ENCODE results near the gene COPA. TPM values are rescaled to one million over a fixed set of nuclear protein-coding genes. Genes with fewer than 3 reads are reported as not detected.

The COPA gene
- polyA plus RNA-seq, 3 donors = 76.7 to 199 (median 195) TPM

- no peaks in the 10 kb centered on the region for H3K9me3 ChIP-seq (replicated peaks in 1 of 2; ENCODE audit: control insufficient read depth in 1 of 2, insufficient read depth in 1 of 2, low read length in 2 of 2)
- Mint-ChIP-seq H3K27me3 (ENCODE audit: low read depth in 3 of 3) (peaks cover 6 to 11% (median 7%) of the 10 kb centered on the region in 3 donors), H3K36me3 (no peaks in the 10 kb centered on the region), H3K4me1 (peaks cover 19% of the 10 kb centered on the region), H3K9me3 (peaks cover 0 to 2% (median 0%) of the 10 kb centered on the region in 7 donors), H3K27ac (no peak overlapping the region), H3K4me3 (no peak overlapping the region)
- H4K20me1 ChIP-seq (ENCODE audit: insufficient read depth, low read length) = no peaks in the 10 kb centered on the region
- no peak overlapping the region for H3K27ac ChIP-seq (ENCODE audit: low read depth in 1 of 2, low read length in 2 of 2)
- H2AFZ ChIP-seq (ENCODE audit: insufficient read depth, low read depth, low read length, poor library complexity, severe bottlenecking) = no peak overlapping the region
- no peak overlapping the region for H3K9ac ChIP-seq (ENCODE audit: insufficient read depth, low read length, poor library complexity, severe bottlenecking)
- H3K79me2 ChIP-seq (ENCODE audit: insufficient read depth, low read length) = no peaks in the 10 kb centered on the region
- H3K27me3 ChIP-seq (ENCODE audit: control insufficient read depth in 2 of 2, insufficient read depth in 2 of 2, low read length in 2 of 2) = peaks cover 0 to 3% of the 10 kb centered on the region in 2 donors
- no peak for DNase-seq
- H3K4me2 ChIP-seq (replicated peaks; ENCODE audit: extremely low read depth, low read length, poor library complexity, severe bottlenecking) = no peak overlapping the region
- H3K4me1 ChIP-seq (ENCODE audit: control insufficient read depth in 1 of 2, insufficient read depth in 2 of 2, low read length in 2 of 2) = peaks cover 6 to 11% of the 10 kb centered on the region in 2 donors
- no peak overlapping the region for H3K4me3 ChIP-seq (replicated peaks in 1 of 3; ENCODE audit: low read depth in 2 of 3, low read length in 3 of 3)
- intact Hi-C loops (cut with micrococcal nuclease) = no loop called here
- WGBS (ENCODE audit: insufficient coverage) = no CpG with 5 or more reads among the region's 1 CpG
- TF ChIP-seq CTCF (IDR thresholded peaks at IDR 0.05) = no peak
- no peaks in the 10 kb centered on the region for H3K36me3 ChIP-seq (replicated peaks in 1 of 2; ENCODE audit: control insufficient read depth in 1 of 2, insufficient read depth in 2 of 2, low read length in 2 of 2)
Measured at GRCh38 chr1:160369087-160369486, 26.0 kb upstream of the COPA start.

GRCh38 chr1:160367934-160368923 is 25.2 kb upstream of the COPA start:
- Mint-ChIP-seq H3K4me1 (peaks cover 14% of the 10 kb centered on the region), H3K27me3 (ENCODE audit: low read depth in 3 of 3) (peaks cover 6 to 11% (median 7%) of the 10 kb centered on the region in 3 donors), H3K4me3 (no peak overlapping the region), H3K36me3 (no peaks in the 10 kb centered on the region), H3K9me3 (peaks cover 0 to 2% (median 0%) of the 10 kb centered on the region in 7 donors), H3K27ac (no peak overlapping the region)
- Histone ChIP-seq H3K4me3 (replicated peaks in 1 of 3; ENCODE audit: low read depth in 2 of 3, low read length in 3 of 3) (no peak overlapping the region), H3K27me3 (ENCODE audit: control insufficient read depth in 2 of 2, insufficient read depth in 2 of 2, low read length in 2 of 2) (peaks cover 0 to 3% of the 10 kb centered on the region in 2 donors), H3K27ac (ENCODE audit: low read depth in 1 of 2, low read length in 2 of 2) (no peak overlapping the region), H2AFZ (ENCODE audit: insufficient read depth, low read depth, low read length, poor library complexity, severe bottlenecking) (no peak overlapping the region), H3K79me2 (ENCODE audit: insufficient read depth, low read length) (no peaks in the 10 kb centered on the region), H3K9ac (ENCODE audit: insufficient read depth, low read length, poor library complexity, severe bottlenecking) (no peak overlapping the region), H3K9me3 (replicated peaks in 1 of 2; ENCODE audit: control insufficient read depth in 1 of 2, insufficient read depth in 1 of 2, low read length in 2 of 2) (no peaks in the 10 kb centered on the region), H3K36me3 (replicated peaks in 1 of 2; ENCODE audit: control insufficient read depth in 1 of 2, insufficient read depth in 2 of 2, low read length in 2 of 2) (no peaks in the 10 kb centered on the region), H3K4me1 (ENCODE audit: control insufficient read depth in 1 of 2, insufficient read depth in 2 of 2, low read length in 2 of 2) (peaks cover 5 to 6% of the 10 kb centered on the region in 2 donors), H4K20me1 (ENCODE audit: insufficient read depth, low read length) (no peaks in the 10 kb centered on the region), H3K4me2 (replicated peaks; ENCODE audit: extremely low read depth, low read length, poor library complexity, severe bottlenecking) (no peak overlapping the region)
- intact Hi-C loops (cut with micrococcal nuclease) = no loop called here
- DNase-seq = no peak
- TF ChIP-seq CTCF (IDR thresholded peaks at IDR 0.05) = no peak
- WGBS (ENCODE audit: insufficient coverage) = 100% methylated on average over 1 of the region's 4 CpGs
